ENCODE results near the gene LCOR.

The LCOR gene

GRCh38 chr10:96858706-96859050 lies 26.6 kb downstream of the LCOR start:
- no peak for DNase-seq
- Histone ChIP-seq H3K27ac (no peak overlapping the region), H3K27me3 (replicated peaks) (no peaks in the 10 kb centered on the region), H3K36me3 (replicated peaks) (no peaks in the 10 kb centered on the region), H3K4me3 (ENCODE audit: low read depth, low read length) (no peak overlapping the region)
- in situ Hi-C loops (cut with HindIII; ENCODE audit: low pct_ligation_motif_present, low sequenced_read_pairs), result no loop called here
- TF ChIP-seq CTCF (IDR thresholded peaks at IDR 0.05; ENCODE audit: low read depth, low read length, missing control alignments), result no peak

GRCh38 chr10:96860631-96861277 lies 28.7 kb downstream of the LCOR start:
- no peak overlapping the region for H3K4me3 ChIP-seq (ENCODE audit: low read depth, low read length)
- H3K27ac ChIP-seq, result no peak overlapping the region
- no peak for TF ChIP-seq CTCF (IDR thresholded peaks at IDR 0.05; ENCODE audit: low read depth, low read length, missing control alignments)
- in situ Hi-C loops (cut with HindIII; ENCODE audit: low pct_ligation_motif_present, low sequenced_read_pairs), result no loop called here
- H3K27me3 ChIP-seq (replicated peaks), result no peaks in the 10 kb centered on the region
- DNase-seq, result no peak
- H3K36me3 ChIP-seq (replicated peaks), result no peaks in the 10 kb centered on the region

- Histone ChIP-seq H3K27me3 (replicated peaks) (no peaks in the 10 kb centered on the region), H3K36me3 (replicated peaks) (no peaks in the 10 kb centered on the region), H3K27ac (no peak overlapping the region), H3K4me3 (ENCODE audit: low read depth, low read length) (no peak overlapping the region)
- DNase-seq, result no peak
- in situ Hi-C loops (cut with HindIII; ENCODE audit: low pct_ligation_motif_present, low sequenced_read_pairs), result no loop called here
- no peak for TF ChIP-seq CTCF (IDR thresholded peaks at IDR 0.05; ENCODE audit: low read depth, low read length, missing control alignments)
Observed at GRCh38 chr10:96863922-96864543, 31.9 kb downstream of the LCOR start.

- in situ Hi-C loops (cut with HindIII; ENCODE audit: low pct_ligation_motif_present, low sequenced_read_pairs), result no loop called here
Observed at GRCh38 chr10:96873086-96873485, 41.0 kb downstream of the LCOR start.

GRCh38 chr10:96873756-96874467 lies 41.8 kb downstream of the LCOR start:
- DNase-seq, result no peak
- Histone ChIP-seq H3K4me3 (ENCODE audit: low read depth, low read length) (no peak overlapping the region), H3K27ac (no peak overlapping the region), H3K36me3 (replicated peaks) (no peaks in the 10 kb centered on the region), H3K27me3 (replicated peaks) (no peaks in the 10 kb centered on the region)
- no peak for TF ChIP-seq CTCF (IDR thresholded peaks at IDR 0.05; ENCODE audit: low read depth, low read length, missing control alignments)
- in situ Hi-C loops (cut with HindIII; ENCODE audit: low pct_ligation_motif_present, low sequenced_read_pairs), result no loop called here

More at GRCh38 chr10:96873086-96873485, 41.0 kb downstream of the LCOR start:
- H3K4me3 ChIP-seq (ENCODE audit: low read depth, low read length), result no peak overlapping the region
- H3K36me3 ChIP-seq (replicated peaks), result no peaks in the 10 kb centered on the region
- DNase-seq, result no peak
- no peak for TF ChIP-seq CTCF (IDR thresholded peaks at IDR 0.05; ENCODE audit: low read depth, low read length, missing control alignments)
- H3K27ac ChIP-seq, result no peak overlapping the region
- H3K27me3 ChIP-seq (replicated peaks), result no peaks in the 10 kb centered on the region

All from brain microvascular endothelial cell (primary cell).